GM19328 (cell line): Measurements from ENCODE around the gene HOXD4.

Source experiments
- ATAC-seq: cut with Tn5 transposase; IDR thresholded peaks from one replicate; pipeline ENCODE4 v1.9.1; 2021; ENCODE audit warnings: mild to moderate bottlenecking, moderate library complexity; ENCODE audit not compliant: unreplicated experiment

Gene HOXD4

DNA sequence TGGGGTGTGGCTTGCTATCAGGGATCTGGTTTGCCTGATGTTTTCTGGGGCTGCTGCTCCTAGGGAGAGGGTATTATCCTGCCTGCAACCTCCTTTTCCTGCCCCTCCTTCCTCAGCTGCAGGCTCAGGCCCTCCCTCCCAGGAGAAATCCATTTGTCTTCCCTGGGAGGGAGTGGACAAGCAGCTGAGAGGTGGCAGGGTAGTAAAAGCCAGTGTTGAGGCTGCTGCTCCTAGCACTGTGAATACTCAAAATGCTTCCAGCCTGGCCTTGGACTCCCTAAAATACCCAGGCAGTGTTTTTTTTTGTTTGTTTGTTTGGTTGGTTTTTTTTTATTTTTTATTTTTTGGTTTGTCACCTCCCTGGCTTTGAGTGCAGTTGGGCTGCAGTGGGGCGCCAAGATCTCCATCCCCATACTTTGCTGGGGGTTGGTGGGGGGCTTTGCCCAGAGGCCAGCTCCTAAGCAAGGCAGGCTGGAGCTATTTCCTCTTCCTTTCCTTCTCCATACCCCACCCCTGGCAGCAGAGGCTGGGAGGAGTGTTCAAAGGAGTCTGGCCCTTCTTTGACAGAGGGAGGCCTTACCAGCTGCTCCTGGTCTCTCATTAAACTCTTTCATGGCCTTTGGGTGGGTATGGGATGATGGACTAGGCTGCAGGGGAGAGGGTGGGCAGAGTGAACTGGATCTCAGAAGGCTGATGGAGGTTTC is 19.4 kb downstream of the HOXD4 start:
- ATAC-seq, result no peak

DNA sequence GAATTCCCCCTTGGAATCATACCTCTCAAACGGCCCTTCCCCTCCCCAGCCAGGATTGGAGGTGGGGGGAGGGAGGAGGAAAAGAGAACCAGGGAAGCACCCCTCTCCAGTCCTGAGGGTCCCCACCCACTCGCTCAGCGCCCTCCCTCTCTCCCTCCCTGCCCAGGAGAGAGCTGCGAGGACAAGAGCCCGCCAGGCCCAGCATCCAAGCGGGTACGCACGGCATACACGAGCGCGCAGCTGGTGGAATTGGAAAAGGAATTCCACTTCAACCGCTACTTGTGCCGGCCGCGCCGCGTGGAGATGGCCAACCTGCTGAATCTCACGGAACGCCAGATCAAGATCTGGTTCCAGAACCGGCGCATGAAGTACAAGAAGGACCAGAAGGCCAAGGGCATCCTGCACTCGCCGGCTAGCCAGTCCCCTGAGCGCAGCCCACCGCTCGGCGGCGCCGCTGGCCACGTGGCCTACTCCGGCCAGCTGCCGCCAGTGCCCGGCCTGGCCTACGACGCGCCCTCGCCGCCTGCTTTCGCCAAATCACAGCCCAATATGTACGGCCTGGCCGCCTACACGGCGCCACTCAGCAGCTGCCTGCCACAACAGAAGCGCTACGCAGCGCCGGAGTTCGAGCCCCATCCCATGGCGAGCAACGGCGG is 20.1 kb downstream of the HOXD4 start:
- ATAC-seq, result no peak

DNA sequence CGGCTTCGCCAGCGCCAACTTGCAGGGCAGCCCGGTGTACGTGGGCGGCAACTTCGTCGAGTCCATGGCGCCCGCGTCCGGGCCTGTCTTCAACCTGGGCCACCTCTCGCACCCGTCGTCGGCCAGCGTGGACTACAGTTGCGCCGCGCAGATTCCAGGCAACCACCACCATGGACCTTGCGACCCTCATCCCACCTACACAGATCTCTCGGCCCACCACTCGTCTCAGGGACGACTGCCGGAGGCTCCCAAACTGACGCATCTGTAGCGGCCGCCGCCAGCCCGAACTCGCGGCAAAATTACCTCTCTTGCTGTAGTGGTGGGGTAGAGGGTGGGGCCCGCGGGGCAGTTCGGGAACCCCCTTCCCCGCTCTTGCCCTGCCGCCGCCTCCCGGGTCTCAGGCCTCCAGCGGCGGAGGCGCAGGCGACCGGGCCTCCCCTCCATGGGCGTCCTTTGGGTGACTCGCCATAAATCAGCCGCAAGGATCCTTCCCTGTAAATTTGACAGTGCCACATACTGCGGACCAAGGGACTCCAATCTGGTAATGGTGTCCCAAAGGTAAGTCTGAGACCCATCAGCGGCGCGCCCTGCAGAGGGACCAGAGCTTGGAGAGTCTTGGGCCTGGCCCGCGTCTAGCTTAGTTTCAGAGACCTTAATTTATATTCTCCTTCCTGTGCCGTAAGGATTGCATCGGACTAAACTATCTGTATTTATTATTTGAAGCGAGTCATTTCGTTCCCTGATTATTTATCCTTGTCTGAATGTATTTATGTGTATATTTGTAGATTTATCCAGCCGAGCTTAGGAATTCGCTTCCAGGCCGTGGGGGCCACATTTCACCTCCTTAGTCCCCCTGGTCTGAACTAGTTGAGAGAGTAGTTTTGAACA is 20.9 kb downstream of the HOXD4 start:
- ATAC-seq, result no peak

DNA sequence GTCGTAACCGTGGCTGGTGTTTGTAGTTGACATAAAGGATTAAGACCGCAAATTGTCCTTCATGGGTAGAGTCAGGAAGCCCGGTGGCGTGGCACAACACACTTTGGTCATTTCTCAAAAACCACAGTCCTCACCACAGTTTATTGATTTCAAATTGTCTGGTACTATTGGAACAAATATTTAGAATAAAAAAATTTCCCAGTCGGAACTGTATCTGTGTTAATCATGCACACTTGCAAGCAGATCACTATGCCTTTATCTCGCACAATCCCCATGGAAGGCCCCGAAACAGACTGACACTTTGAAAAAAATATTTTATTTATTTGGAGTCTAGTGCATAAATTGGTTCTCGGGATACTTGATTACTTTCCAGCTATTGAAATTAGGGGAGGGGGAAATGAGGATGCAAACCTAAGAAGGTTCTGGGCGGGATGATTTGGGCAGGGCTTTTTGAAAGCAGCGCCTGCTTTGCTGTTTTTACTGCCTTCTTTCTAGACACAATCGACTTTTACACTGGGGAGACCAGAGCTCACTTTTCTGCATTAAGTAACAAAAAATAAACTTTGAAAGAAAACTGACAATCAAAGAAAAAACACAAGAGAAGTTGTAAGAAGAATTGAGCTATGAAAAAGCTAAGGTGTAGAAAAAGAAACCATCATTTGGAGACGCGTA is 21.7 kb downstream of the HOXD4 start:
- ATAC-seq, result no peak

DNA sequence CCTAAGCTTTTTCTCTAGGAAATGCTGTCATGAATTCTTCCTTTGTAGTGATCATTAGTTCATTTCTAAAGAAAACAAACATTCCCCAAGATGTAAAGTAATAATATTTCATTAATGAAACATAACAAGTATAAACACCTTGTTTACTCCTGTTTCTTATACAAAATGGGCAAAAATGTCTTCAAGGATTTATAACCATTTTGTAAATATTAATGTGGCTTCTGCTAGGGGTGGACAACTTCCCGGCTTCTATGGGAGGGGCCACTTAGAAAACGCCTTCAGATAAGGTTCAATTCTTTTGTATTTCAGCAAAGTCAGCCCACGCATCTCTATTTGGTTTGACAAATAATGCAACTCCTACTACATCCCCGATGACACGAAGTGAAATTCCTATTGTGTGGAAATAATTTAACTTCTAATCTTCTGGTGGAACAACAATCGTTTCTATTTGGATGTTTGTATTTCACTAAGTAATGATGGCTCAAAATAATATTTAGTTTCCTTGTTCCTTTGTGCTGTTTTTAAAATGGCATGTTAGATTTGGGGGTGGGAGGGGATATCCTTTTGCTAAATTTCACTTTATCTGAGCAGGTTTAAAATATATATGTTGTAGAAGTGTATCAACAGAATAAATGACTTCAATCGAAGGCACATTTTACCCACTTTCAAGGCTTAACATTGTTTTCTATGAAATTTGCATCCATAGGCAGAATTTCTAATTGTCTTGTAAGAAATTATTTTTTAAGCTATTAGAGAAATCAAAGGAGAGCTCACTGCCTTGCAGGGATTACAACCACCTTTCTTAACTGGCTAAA is 22.4 kb downstream of the HOXD4 start:
- ATAC-seq, result no peak

DNA sequence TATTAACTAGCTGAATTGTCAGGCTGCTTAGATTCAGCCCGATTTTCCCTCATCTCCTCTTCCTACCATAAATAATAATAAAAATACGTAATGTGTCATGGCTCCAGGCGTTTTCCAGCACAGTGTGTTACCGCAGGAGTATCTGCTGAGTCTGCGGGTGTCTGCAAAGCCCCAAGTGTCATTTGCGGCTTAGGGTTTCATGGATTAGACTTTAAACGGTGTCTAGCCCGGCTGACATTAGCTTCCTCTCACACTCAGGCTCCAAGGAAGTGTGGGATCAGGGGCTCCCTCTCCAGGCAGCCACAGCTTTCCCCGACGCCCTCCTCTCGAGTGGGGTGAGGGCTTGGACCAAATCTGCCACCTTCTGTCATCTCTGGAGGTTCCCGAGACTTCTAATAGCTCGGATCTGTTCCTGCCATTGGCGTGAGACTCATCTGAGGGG is 23.1 kb downstream of the HOXD4 start:
- no peak for ATAC-seq

DNA sequence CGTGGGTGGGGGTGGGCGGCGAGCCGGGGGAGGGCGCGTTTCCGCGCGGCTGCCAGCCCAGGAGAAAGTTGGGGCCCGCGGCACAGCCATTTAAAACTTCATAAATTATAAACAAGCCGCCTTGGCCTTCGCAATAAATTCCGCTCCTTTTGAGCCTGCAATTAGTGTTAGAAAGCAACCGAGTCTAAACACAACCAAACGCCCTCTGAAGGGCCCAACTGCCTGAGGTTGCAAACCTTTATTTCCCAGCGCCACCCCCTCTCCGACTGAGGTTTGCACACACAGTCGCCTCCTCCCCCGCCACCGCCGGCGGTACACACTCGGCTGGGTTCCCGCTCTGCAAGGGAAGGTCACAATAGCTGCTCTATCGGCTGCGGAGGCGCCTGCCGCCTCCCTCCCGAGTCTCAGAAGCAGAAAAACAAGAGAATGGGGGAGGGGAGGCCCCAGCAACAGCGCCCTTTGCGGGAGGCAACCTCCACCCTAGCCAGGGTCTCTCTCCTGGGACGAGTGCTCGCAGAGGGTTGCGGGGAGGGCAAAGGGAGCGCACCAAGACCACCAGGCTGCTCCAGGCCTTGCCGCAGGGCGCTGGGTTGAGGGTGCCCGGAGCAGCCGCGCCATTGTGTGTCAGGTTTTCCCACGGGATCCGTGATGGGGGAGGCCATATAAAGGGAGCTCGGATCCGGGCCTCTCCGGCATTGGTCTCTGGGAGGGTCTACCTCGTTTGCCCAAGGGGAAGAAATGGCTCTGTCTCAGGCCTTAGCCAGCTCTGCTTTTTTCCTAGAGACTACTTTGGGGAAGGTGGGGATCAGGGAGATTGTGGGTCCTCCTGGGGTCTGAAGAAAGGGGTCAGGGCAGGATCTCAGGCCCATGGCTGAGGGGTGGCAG is 23.7 kb downstream of the HOXD4 start:
- no peak for ATAC-seq

DNA sequence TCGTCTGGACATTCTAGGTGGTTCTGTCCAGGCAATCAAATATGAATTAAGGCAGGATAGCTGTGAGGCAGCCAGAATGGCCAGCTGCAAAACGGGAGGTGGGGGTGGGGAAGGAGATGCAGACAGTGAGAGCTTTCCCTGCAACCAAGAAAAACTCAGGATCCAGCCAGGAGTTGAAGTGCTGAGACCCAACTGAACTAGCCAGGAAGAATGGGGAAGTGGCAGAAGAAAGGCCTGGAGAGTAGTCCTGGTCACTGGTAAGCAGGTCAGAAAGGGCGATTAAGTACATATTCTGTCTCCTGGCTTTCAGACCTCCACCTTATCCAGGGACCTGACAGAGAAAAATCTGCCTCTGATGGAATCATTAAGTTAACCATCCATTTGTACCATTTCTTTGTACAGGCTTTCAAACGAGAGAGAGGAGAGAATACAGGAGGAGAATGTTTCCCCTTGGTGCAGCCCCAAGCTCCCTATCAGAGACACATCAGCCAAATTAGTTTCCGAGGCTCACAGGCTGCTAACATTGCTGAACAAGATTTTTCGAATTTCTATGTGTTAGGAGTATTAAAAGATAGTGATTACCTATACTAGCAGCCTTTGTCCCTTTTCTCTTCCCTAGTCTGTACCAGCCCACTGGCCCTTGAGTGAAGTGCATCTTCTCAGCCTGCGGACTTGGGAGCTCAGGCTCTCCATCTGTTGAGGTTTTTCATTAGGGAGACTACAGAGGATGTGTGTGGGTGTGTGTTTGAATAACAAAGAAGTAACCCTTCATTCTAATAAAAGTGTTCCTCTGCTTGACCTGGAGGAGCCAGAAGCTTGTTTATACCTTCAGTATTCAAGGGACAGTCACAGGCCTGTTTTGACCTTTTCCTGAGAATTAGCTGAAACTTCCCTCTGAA is 24.6 kb downstream of the HOXD4 start:
- no peak for ATAC-seq

DNA sequence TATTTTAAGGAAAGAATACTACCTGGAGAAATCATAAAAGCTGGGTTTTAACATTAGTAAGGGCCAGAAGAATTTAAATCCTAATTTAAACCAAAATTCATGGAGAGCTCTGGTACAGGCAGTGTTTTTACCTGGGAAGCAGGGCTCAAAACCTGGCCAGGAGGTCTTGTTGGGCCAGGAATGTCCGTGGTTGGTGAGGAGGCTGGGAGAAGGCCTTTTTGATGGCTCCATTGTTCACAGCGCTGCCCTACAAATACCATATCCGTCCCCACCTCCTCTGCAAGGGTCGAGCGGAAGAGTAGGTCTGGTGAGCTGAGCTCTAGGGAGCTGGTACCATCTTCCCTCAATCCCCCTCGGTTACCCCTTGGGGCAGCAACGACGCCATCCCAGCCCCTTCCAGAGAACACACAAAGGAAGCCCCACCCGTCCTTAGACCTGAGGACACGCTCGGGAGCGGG is 26.3 kb downstream of the HOXD4 start:
- ATAC-seq, result no peak

DNA sequence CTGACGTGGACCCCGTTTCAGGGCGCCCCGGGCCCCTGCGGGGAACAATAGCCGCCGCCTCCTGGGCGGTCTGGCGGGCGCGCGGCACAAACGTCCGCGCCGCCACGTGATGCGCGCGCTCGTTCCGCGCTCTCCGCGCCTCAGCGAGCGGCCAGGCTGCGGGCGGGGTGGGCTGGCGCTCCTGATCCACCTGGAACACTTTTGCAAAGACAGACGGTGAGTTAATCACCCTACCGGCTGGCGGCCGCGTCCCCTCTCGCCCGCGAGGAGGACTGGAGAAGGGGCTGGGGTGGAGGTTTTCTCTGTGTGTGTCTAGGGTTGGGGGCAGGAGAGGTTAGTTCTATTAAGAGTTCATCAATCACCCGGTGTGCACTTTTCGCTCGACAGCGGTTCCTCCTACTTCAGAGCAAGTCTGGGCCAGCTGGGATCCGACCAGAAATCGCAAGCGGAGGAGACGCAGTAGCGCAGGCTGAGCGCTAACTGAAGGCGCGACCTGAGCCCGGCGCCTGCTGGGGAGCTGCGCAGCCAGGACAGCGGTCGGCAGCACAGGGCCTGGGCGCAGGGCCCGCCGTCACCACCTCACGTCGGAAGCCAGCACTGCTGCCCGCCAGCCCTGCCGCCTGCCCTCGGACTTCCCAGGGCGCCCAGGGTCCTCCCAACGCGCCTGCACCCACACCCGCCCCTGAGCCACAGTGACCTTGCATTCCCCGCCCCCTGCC is 26.8 kb downstream of the HOXD4 start:
- no peak for ATAC-seq

DNA sequence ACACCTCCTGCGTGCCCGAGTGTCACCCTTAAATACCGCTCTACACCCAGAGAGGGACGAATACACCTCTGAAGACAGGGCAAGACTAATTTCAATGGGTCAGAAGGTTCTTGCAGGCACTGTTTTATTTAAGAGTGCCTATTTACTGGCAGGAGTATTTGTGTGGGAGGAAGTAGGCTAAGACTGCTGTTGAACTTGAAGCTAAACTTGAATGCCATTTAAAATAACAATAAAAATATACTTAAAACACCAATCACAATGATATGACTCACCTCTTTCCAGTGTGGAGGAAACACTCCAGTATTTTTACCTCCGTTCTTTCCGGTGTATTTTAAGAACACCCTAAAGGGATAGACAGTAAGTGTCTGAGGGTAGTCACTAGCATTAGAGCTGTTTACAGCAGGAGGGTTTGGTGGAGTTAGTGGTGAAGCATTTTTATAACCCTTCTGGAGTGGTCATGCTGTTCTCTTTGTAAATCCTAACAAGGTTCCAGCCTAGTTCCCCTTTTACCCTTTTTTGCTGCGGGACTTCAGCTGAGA is 27.5 kb downstream of the HOXD4 start:
- no peak for ATAC-seq

DNA sequence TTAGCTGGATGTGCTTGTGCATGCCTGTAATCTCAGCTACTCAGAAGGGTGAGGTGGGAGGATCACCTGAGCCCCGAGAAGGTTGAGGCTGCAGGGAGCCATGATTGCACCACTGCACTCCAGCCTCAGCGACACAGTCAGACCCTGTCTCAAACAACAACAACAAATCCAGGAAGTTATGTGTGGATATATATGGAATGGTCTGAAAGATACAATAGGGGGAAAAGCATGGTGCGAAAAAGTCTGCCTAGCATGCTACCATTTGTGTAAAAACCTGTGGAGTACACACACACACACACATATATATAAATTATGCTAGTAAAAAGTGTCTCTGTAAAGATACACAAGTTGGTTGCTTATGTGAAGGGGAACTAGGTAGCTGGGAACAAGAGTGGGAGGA is 30.2 kb downstream of the HOXD4 start:
- no peak for ATAC-seq

DNA sequence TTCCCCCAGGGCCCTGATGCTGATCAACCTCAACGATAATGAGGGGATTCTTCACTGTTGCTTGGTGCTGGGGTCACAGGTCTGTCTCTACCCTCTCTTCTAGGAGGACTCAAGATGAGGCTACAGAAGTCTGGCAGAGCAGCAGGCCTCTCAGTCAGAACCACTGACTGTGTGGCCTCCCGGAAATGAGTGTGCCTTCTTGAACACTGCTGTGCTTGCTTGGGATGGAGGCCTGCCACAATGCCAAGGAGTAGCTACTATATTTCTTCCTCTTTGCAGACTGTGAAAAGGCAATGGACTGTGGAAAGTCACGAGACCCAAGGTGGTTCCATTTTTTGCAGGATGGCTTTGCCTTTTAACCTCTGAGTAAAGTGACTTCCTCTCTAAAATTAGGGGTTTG is 31.3 kb downstream of the HOXD4 start:
- no peak for ATAC-seq

DNA sequence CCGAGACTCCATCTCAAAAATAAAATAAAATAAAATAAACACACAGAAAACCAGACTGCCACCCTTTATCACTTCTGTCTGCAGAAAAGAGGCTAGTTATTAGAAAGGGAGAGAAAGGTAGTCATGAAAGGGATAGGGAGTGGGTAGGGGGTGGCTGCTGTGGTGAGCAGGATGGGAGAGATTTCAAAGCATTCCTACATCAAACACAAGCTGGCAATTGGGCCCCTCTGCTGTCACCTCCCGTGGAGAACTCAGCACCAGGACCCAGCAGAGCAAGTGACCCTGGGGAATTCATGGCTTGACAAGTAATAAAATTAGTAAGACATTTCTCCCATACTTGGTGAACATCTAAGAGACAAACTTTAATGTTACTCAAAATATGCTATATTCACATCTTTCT is 33.4 kb downstream of the HOXD4 start:
- no peak for ATAC-seq

DNA sequence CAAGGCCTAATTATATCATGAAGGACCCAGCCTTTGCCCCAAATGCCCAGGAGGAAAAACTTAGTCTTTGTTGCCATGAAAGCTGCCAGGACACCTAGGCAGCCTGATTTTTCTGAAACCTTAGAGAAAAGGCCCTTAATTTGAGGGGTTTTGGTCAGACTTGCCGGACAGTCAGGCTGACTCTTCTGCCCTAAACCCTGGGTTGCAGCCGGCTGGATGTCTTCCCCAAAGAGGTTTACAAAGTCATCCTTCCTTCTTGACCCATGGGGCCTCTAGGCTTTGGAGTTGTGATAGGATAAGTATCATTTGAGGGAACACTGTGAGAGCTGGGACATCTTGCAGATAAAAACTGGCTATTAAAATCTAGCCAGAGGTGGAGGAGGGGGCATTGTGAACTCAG is 34.7 kb downstream of the HOXD4 start:
- ATAC-seq, result no peak

DNA sequence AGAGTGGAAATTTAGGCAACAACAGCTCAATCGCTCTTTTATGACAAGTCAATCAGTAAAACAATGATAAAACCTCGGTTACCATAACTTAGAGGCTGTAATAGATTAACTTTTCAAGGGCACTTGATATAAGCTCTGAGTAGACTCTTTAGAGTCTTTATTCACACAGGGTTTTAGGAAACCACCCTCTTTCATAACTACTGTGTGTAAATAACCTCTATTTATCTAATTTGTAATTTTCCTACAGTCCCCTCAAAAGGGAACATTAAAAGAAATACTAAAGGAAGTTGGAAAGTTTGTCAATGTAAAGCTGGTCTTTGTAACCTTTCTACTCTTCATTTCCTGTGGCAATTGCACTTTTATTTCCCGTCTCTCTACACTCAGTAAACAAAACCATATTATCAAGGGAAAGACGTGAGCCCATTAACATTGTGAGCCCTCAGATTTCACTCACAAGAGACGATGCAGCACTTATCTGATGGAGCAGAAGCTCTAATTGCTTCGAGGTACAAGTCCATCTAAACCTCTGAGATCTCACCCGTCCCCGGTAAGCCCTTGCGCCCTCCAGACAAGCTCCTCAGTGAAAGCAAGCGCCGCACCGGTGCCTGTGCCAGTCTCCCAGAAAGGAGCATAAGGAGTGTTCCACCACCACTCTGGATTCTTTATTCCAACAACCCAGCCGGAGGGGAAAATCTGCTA is 36.0 kb downstream of the HOXD4 start:
- no peak for ATAC-seq
